ENCODE results near the gene FASTKD2. TPM values are rescaled to one million over a fixed set of nuclear protein-coding genes. Genes with fewer than 3 reads are reported as not detected.

Gene FASTKD2
- total and polyA plus RNA-seq, 4 donors: 9.8 to 41.4 (median 20.2) TPM

GRCh38 chr2:206721256-206721920 lies 44.0 kb upstream of the FASTKD2 start:
- no peak overlapping the region for H3K4me3 ChIP-seq
- 44 to 70% methylated on average over 4 of the region's 4 CpGs for WGBS, 2 donors
- no peak for TF ChIP-seq CTCF (IDR thresholded peaks at IDR 0.05; ENCODE audit: control extremely low read depth, extremely low read depth)
- no peak for ATAC-seq (ENCODE audit: insufficient read depth, low FRiP score)
- DNase-seq: no peak
- no peaks in the 10 kb centered on the region for H3K9me3 ChIP-seq (ENCODE audit: control insufficient read depth in 4 of 4, insufficient read depth in 3 of 4, low read length in 3 of 4)
- H3K36me3 ChIP-seq (ENCODE audit: control insufficient read depth in 4 of 4, insufficient read depth in 4 of 4, low read length in 4 of 4): no peaks in the 10 kb centered on the region
- H3K27me3 ChIP-seq (ENCODE audit: control insufficient read depth in 3 of 3, insufficient read depth in 3 of 3, low read length in 2 of 3): no peaks in the 10 kb centered on the region
- no peaks in the 10 kb centered on the region for H3K4me1 ChIP-seq (ENCODE audit: control insufficient read depth in 5 of 5, insufficient read depth in 5 of 5, low read length in 5 of 5)
- H3K27ac ChIP-seq (ENCODE audit: low read depth in 1 of 2, low read length in 1 of 2): no peak overlapping the region
- no peak overlapping the region for H3K9ac ChIP-seq (ENCODE audit: insufficient read depth in 1 of 2, low read length in 2 of 2)

- no peaks in the 10 kb centered on the region for H3K36me3 ChIP-seq (ENCODE audit: control insufficient read depth in 4 of 4, insufficient read depth in 4 of 4, low read length in 4 of 4)
- no peaks in the 10 kb centered on the region for H3K4me1 ChIP-seq (ENCODE audit: control insufficient read depth in 5 of 5, insufficient read depth in 5 of 5, low read length in 5 of 5)
- no peak overlapping the region for H3K9ac ChIP-seq (ENCODE audit: insufficient read depth in 1 of 2, low read length in 2 of 2)
- H3K27me3 ChIP-seq (ENCODE audit: control insufficient read depth in 3 of 3, insufficient read depth in 3 of 3, low read length in 2 of 3): no peaks in the 10 kb centered on the region
- no peak overlapping the region for H3K27ac ChIP-seq (ENCODE audit: low read depth in 1 of 2, low read length in 1 of 2)
- TF ChIP-seq CTCF (IDR thresholded peaks at IDR 0.05; ENCODE audit: control extremely low read depth, extremely low read depth): no peak
- WGBS, 2 donors: 95 to 98% methylated on average over 1 of the region's 1 CpG
- no peak overlapping the region for H3K4me3 ChIP-seq
- no peak for DNase-seq
- H3K9me3 ChIP-seq (ENCODE audit: control insufficient read depth in 4 of 4, insufficient read depth in 3 of 4, low read length in 3 of 4): no peaks in the 10 kb centered on the region
- ATAC-seq (ENCODE audit: insufficient read depth, low FRiP score): no peak
These were observed 42.1 kb upstream of the FASTKD2 start for GRCh38 chr2:206723288-206723687.

GRCh38 chr2:206727287-206727686 lies 38.1 kb upstream of the FASTKD2 start:
- Histone ChIP-seq H3K4me1 (ENCODE audit: control insufficient read depth in 5 of 5, insufficient read depth in 5 of 5, low read length in 5 of 5) (no peaks in the 10 kb centered on the region), H3K4me3 (no peak overlapping the region), H3K36me3 (ENCODE audit: control insufficient read depth in 4 of 4, insufficient read depth in 4 of 4, low read length in 4 of 4) (no peaks in the 10 kb centered on the region), H3K9ac (ENCODE audit: insufficient read depth in 1 of 2, low read length in 2 of 2) (no peak overlapping the region), H3K27ac (ENCODE audit: low read depth in 1 of 2, low read length in 1 of 2) (no peak overlapping the region), H3K27me3 (ENCODE audit: control insufficient read depth in 3 of 3, insufficient read depth in 3 of 3, low read length in 2 of 3) (no peaks in the 10 kb centered on the region), H3K9me3 (ENCODE audit: control insufficient read depth in 4 of 4, insufficient read depth in 3 of 4, low read length in 3 of 4) (no peaks in the 10 kb centered on the region)
- no peak for ATAC-seq (ENCODE audit: insufficient read depth, low FRiP score)
- TF ChIP-seq CTCF (IDR thresholded peaks at IDR 0.05; ENCODE audit: control extremely low read depth, extremely low read depth): no peak
- DNase-seq: no peak
- 90 to 96% methylated on average over 2 of the region's 2 CpGs for WGBS, 2 donors
